HepG2 (cell line): ENCODE measurements around the gene STX1B. TPM values are rescaled to one million over a fixed set of nuclear protein-coding genes. Genes with fewer than 3 reads are reported as not detected.

Experiments used
- GABPB1 ChIP-seq: IDR thresholded peaks from 2 replicates; pipeline ENCODE4 v1.6.1; 2016; ENCODE audit warnings: mild to moderate bottlenecking, missing genetic modification reagents, moderate library complexity, missing compliant biosample characterization
- KDM5B ChIP-seq: sonication (generic); formaldehyde crosslinking; IDR thresholded peaks from 2 replicates; pipeline ENCODE4 v1.4.0; 2020; ENCODE audit warnings: missing genetic modification reagents, mild to moderate bottlenecking, borderline replicate concordance
- MYC ChIP-seq: sonication (generic); formaldehyde crosslinking; IDR thresholded peaks from 2 replicates; pipeline ENCODE4 v1.9.0; 2021; ENCODE audit warnings: missing genetic modification reagents, borderline replicate concordance
- MYNN ChIP-seq: sonication (generic); formaldehyde crosslinking; IDR thresholded peaks from 2 replicates; pipeline ENCODE4 v1.4.0; 2020; ENCODE audit warnings: mild to moderate bottlenecking, low read depth, missing genetic modification reagents
- RELA ChIP-seq: sonication (generic); formaldehyde crosslinking; IDR thresholded peaks from 2 replicates; pipeline ENCODE4 v1.4.0; 2020; ENCODE audit warnings: missing genetic modification reagents
- SYNCRIP ChIP-seq: fragments of 200-400 bp; formaldehyde crosslinking; IDR thresholded peaks from 2 replicates; pipeline ENCODE4 v1.6.1; 2018; ENCODE audit warnings: mild to moderate bottlenecking, low read depth, low read length; ENCODE audit not compliant: insufficient read depth
- ZBTB4 ChIP-seq: sonication (generic); formaldehyde crosslinking; IDR thresholded peaks from 2 replicates; pipeline ENCODE4 v1.4.0; 2020; ENCODE audit warnings: missing genetic modification reagents, mild to moderate bottlenecking, borderline replicate concordance
- ZFP90 ChIP-seq: sonication (generic); formaldehyde crosslinking; IDR thresholded peaks from 2 replicates; pipeline ENCODE4 v1.8.0; 2022; ENCODE audit warnings: missing genetic modification reagents, mild to moderate bottlenecking, inconsistent platforms, borderline replicate concordance
- ZNF337 ChIP-seq: sonication (generic); formaldehyde crosslinking; IDR thresholded peaks from 2 replicates; pipeline ENCODE4 v1.5.1; 2020; ENCODE audit warnings: missing genetic modification reagents, low read depth, mild to moderate bottlenecking, borderline replicate concordance
- ZNF564 ChIP-seq: sonication (generic); formaldehyde crosslinking; IDR thresholded peaks from 2 replicates; pipeline ENCODE4 v1.8.1; 2023; ENCODE audit warnings: mild to moderate bottlenecking, missing genetic modification reagents
- ZNF609 ChIP-seq: sonication (generic); formaldehyde crosslinking; IDR thresholded peaks from 2 replicates; pipeline ENCODE4 v1.4.0; 2020; ENCODE audit warnings: mild to moderate bottlenecking, missing genetic modification reagents, borderline replicate concordance
- ZNF614 ChIP-seq: IDR thresholded peaks from 2 replicates; pipeline ENCODE4 v1.6.1; 2018; ENCODE audit warnings: missing biosample characterization, missing genetic modification reagents, inconsistent platforms, borderline replicate concordance
- ZSCAN31 ChIP-seq: sonication (generic); formaldehyde crosslinking; IDR thresholded peaks from 2 replicates; pipeline ENCODE4 v1.5.0; 2020; ENCODE audit warnings: low read depth, mild to moderate bottlenecking, missing genetic modification reagents
- polyA plus RNA-seq, 8 experiments: library from polyadenylated mRNA; depleted of rRNA in 3 of 8; stranded (reverse) in 7 of 8; unstranded in 1 of 8; fragments of >200 nt; fragmentation: Illumina TruSeq in 4 of 8; extraction: Trizol in 4 of 8; gene quantifications; 2 replicates each; pipeline versions ENCODE4 v1.2.1 to v1.2.3, GENCODE V29; 2011 to 2016; ENCODE audit warnings: low read depth in 4 of 8, missing spikeins in 1 of 8, mixed read lengths in 1 of 8; ENCODE audit not compliant: insufficient read depth in 1 of 8
- total RNA-seq, 5 experiments: library from RNA; depleted of rRNA; stranded (reverse); fragments of >200 nt; fragmentation: Illumina TruSeq; extraction: Trizol; gene quantifications; 2 replicates each; pipeline ENCODE4 v1.2.3, GENCODE V29; 2016; ENCODE audit warnings: low read depth in 1 of 5
- TF ChIP-seq, protein P1 (sequence below): sonication (generic); formaldehyde crosslinking; IDR thresholded peaks from 2 replicates; pipeline ENCODE4 v1.4.0; 2020; ENCODE audit warnings: mild to moderate bottlenecking, missing genetic modification reagents
- TF ChIP-seq, protein P2 (sequence below): sonication (generic); formaldehyde crosslinking; IDR thresholded peaks from 2 replicates; pipeline ENCODE4 v1.5.1; 2020; ENCODE audit warnings: missing genetic modification reagents, mild to moderate bottlenecking, borderline replicate concordance
- TF ChIP-seq, protein P3 (sequence below): sonication (generic); formaldehyde crosslinking; IDR thresholded peaks from 2 replicates; pipeline ENCODE4 v1.5.1; 2020; ENCODE audit warnings: missing genetic modification reagents, mild to moderate bottlenecking, borderline replicate concordance

STX1B gene
- total and polyA plus RNA-seq, 2 of the 13 experiments (the other 11 are each of a cell fraction or from before 2014, with no cell fraction given), result 2.1 to 3.0 TPM

GRCh38 chr16:30949650-30950515 lies 60.6 kb downstream of the STX1B start (continued):
- no peak for TF ChIP-seq SYNCRIP
- peak; percentile 92 for TF ChIP-seq GABPB1
- peak; percentile 81; the same call in 1 of the 2 replicates for TF ChIP-seq KDM5B (CRISPR knock-in tag)
- TF ChIP-seq MYC (CRISPR knock-in tag), result peak; percentile 74; the same call in 1 of the 2 replicates
- TF ChIP-seq ZNF609 (CRISPR knock-in tag), result peak; percentile 91
- TF ChIP-seq, protein P1, sequence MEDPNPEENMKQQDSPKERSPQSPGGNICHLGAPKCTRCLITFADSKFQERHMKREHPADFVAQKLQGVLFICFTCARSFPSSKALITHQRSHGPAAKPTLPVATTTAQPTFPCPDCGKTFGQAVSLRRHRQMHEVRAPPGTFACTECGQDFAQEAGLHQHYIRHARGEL (CRISPR knock-in tag), result no peak
- peak; percentile 92; the same call in 1 of the 2 replicates for TF ChIP-seq RELA (CRISPR knock-in tag)
- TF ChIP-seq, protein P2, sequence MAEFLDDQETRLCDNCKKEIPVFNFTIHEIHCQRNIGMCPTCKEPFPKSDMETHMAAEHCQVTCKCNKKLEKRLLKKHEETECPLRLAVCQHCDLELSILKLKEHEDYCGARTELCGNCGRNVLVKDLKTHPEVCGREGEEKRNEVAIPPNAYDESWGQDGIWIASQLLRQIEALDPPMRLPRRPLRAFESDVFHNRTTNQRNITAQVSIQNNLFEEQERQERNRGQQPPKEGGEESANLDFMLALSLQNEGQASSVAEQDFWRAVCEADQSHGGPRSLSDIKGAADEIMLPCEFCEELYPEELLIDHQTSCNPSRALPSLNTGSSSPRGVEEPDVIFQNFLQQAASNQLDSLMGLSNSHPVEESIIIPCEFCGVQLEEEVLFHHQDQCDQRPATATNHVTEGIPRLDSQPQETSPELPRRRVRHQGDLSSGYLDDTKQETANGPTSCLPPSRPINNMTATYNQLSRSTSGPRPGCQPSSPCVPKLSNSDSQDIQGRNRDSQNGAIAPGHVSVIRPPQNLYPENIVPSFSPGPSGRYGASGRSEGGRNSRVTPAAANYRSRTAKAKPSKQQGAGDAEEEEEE, result 0 out of 2 replicates have a peak, but pooled peaks have one; percentile 54
- TF ChIP-seq ZBTB4 (CRISPR knock-in tag), result peak; percentile 84; the same call in 1 of the 2 replicates
- TF ChIP-seq, protein P3, sequence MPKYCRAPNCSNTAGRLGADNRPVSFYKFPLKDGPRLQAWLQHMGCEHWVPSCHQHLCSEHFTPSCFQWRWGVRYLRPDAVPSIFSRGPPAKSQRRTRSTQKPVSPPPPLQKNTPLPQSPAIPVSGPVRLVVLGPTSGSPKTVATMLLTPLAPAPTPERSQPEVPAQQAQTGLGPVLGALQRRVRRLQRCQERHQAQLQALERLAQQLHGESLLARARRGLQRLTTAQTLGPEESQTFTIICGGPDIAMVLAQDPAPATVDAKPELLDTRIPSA (CRISPR knock-in tag), result peak; percentile 26; the same call in 1 of the 2 replicates
- no peak; the same call in 1 of the 2 replicates for TF ChIP-seq MYNN
- peak; percentile 23; the same call in 1 of the 2 replicates for TF ChIP-seq ZFP90
- peak; percentile 94 for TF ChIP-seq ZNF564 (CRISPR knock-in tag)
- peak; percentile 95 for TF ChIP-seq ZSCAN31 (CRISPR knock-in tag)
- TF ChIP-seq ZNF337 (CRISPR knock-in tag), result no peak
- TF ChIP-seq ZNF614 (CRISPR knock-in tag), result peak; percentile 95
